Endothelial cell of umbilical vein (primary cell): ENCODE results near the gene DIAPH2. TPM values are rescaled to one million over a fixed set of nuclear protein-coding genes. Genes with fewer than 3 reads are reported as not detected.

Experiments used
- BruUV-seq: library from RNA; stranded (reverse); fragments of 400-500 nt; replicated peaks from 2 replicates; lab custom pipeline; 2021; lab: Mats Ljungman, UMichigan
- CTCF ChIA-PET: fragments of 300-600, 350-600 bp; sonication (Branson Sonifier 250); formaldehyde crosslinking; loops from one replicate; lab custom pipeline; 2021; ENCODE audit warnings: antibody characterized with exemption, inconsistent platforms; lab: Charles Lee
- POLR2A ChIA-PET: fragments of 300-600, 350-600 bp; sonication (Branson Sonifier 250); formaldehyde crosslinking; loops from one replicate; lab custom pipeline; 2021; ENCODE audit warnings: antibody characterized with exemption, inconsistent platforms; lab: Charles Lee
- DNase-seq: peaks from one replicate; pipeline ENCODE4 v3.0.0-alpha.2; 2011; ENCODE audit warnings: low read depth, low spot score
- FAIRE-seq: peaks from 2 replicates; lab custom pipeline; 2011; peaks lifted over from hg19 to GRCh38; lab: Jason Lieb, UNC
- H2AFZ ChIP-seq: 2 replicates; pipeline ENCODE4 v1.6.0; 2012; ENCODE audit warnings: low read depth, low read length, control low read depth, inconsistent platforms
- H3K27ac ChIP-seq: 2 replicates; pipeline ENCODE4 v1.5.1; 2011; ENCODE audit warnings: low read depth, mild to moderate bottlenecking, control low read depth, low read length, moderate library complexity; ENCODE audit not compliant: insufficient read depth
- H3K27me3 ChIP-seq, 2 experiments: 2 replicates each; pipeline versions ENCODE4 v1.6.0 to v1.6.1; 2011; ENCODE audit warnings: low read length in 2 of 2, mixed read lengths in 1 of 2; ENCODE audit not compliant: control insufficient read depth in 2 of 2, insufficient read depth in 2 of 2
- H3K36me3 ChIP-seq, 2 experiments: 2 replicates in 1 of 2; 3 replicates in 1 of 2; pipeline ENCODE4 v1.5.1; 2011; ENCODE audit warnings: low read length in 2 of 2, mild to moderate bottlenecking in 1 of 2, moderate library complexity in 1 of 2; ENCODE audit not compliant: control insufficient read depth in 2 of 2, insufficient read depth in 2 of 2; ENCODE audit errors: extremely low read depth in 1 of 2
- H3K4me1 ChIP-seq: 3 replicates; pipeline ENCODE4 v1.5.1; 2011; ENCODE audit warnings: mild to moderate bottlenecking, low read length; ENCODE audit not compliant: control insufficient read depth, insufficient read depth; ENCODE audit errors: extremely low read depth
- H3K4me2 ChIP-seq: 2 replicates; pipeline ENCODE4 v1.6.1; 2011; ENCODE audit warnings: low read length, control low read depth, mixed read lengths; ENCODE audit not compliant: insufficient read depth
- H3K4me3 ChIP-seq, 3 experiments: fragments of 200-600 bp in 1 of 3; sonication (generic), shearing (Covaris generic) in 1 of 3; replicated peaks in 1 of 3; 2 replicates each; pipeline ENCODE4 v1.5.1; 2011 to 2016; ENCODE audit warnings: control low read depth in 3 of 3, low read length in 3 of 3, mild to moderate bottlenecking in 2 of 3, inconsistent platforms in 1 of 3, low read depth in 1 of 3, moderate library complexity in 1 of 3; ENCODE audit not compliant: insufficient read depth in 1 of 3
- H3K79me2 ChIP-seq: 2 replicates; pipeline ENCODE4 v1.6.0; 2012; ENCODE audit warnings: low read length, inconsistent platforms; ENCODE audit not compliant: control insufficient read depth, insufficient read depth
- H3K9ac ChIP-seq: replicated peaks from 2 replicates; pipeline ENCODE3; 2011; ENCODE audit warnings: low read length, control low read depth; ENCODE audit not compliant: insufficient read depth; ENCODE audit errors: extremely low read depth
- H3K9me1 ChIP-seq: replicated peaks from 3 replicates; pipeline ENCODE4 v1.6.0; 2011; ENCODE audit warnings: mild to moderate bottlenecking, low read length; ENCODE audit not compliant: control insufficient read depth, insufficient read depth; ENCODE audit errors: extremely low read depth
- H3K9me3 ChIP-seq: replicated peaks from 2 replicates; pipeline ENCODE4 v1.5.1; 2012; ENCODE audit warnings: low read length, inconsistent platforms; ENCODE audit not compliant: control insufficient read depth, insufficient read depth
- H4K20me1 ChIP-seq: replicated peaks from 2 replicates; pipeline ENCODE3; 2011; ENCODE audit warnings: mild to moderate bottlenecking, low read length; ENCODE audit not compliant: control insufficient read depth, insufficient read depth; ENCODE audit errors: extremely low read depth
- EZH2 ChIP-seq: IDR thresholded peaks from 2 replicates; pipeline ENCODE4 v1.6.1; 2012; ENCODE audit warnings: borderline replicate concordance, low read depth, mild to moderate bottlenecking, moderate library complexity, low read length, inconsistent platforms; ENCODE audit not compliant: severe bottlenecking
- FOS ChIP-seq: IDR thresholded peaks from 2 replicates; pipeline ENCODE4 v1.6.1; 2011; ENCODE audit warnings: mild to moderate bottlenecking, low read length, moderate library complexity, borderline replicate concordance; ENCODE audit not compliant: insufficient read depth
- GATA2 ChIP-seq: IDR thresholded peaks from 2 replicates; pipeline ENCODE4 v1.7.0; 2011; ENCODE audit warnings: low read depth, mild to moderate bottlenecking, moderate library complexity, mixed read lengths, low read length; ENCODE audit not compliant: insufficient read length, insufficient read depth
- JUN ChIP-seq: IDR thresholded peaks from 2 replicates; pipeline ENCODE4 v1.6.1; 2011; ENCODE audit warnings: borderline replicate concordance, low read depth; ENCODE audit not compliant: insufficient read length, insufficient read depth
- MYC ChIP-seq: IDR thresholded peaks from one replicate; pipeline ENCODE4 v1.6.1; 2011; ENCODE audit warnings: mild to moderate bottlenecking, low read depth, low read length
- POLR2A ChIP-seq: IDR thresholded peaks from 2 replicates; pipeline ENCODE4 v1.6.1; 2012; ENCODE audit warnings: low read depth, mild to moderate bottlenecking, control low read depth, low read length
- POLR2AphosphoS5 ChIP-seq: IDR thresholded peaks from 2 replicates; pipeline ENCODE4 v1.6.1; 2012; ENCODE audit warnings: low read depth, mild to moderate bottlenecking, control low read depth, low read length, moderate library complexity; ENCODE audit not compliant: insufficient read depth
- dilution Hi-C: fragments of 300-500 bp; cut with MboI; formaldehyde crosslinking; loops from one replicate; pipeline ENCODE4 v1.15.0; 2019; ENCODE audit warnings: low sequenced_read_pairs; ENCODE audit not compliant: extremely low pct_ligation_motif_present
- intact Hi-C: fragments of 100-400 bp; cut with micrococcal nuclease; formaldehyde crosslinking; loops from one replicate; pipeline ENCODE4 v1.10.0; 2022
- polyA plus RNA-seq, 4 experiments: library from polyadenylated mRNA; depleted of rRNA in 3 of 4; stranded (reverse) in 3 of 4; unstranded in 1 of 4; fragments of >200 nt; gene quantifications; 2 replicates each; pipeline versions ENCODE4 v1.2.1 to v1.2.3, GENCODE V29; 2011 to 2012; ENCODE audit warnings: missing spikeins in 1 of 4
- total RNA-seq: library from RNA; stranded (reverse); gene quantifications from 2 replicates; pipeline ENCODE4 v1.2.3, GENCODE V29; 2021
- TF ChIP-seq, protein P1 (sequence below): IDR thresholded peaks from 2 replicates; pipeline ENCODE4 v1.6.1; 2011; ENCODE audit not compliant: insufficient read depth, insufficient read length
- TF ChIP-seq, protein P2 (sequence below), 2 donors: IDR thresholded peaks; 1 replicate in 1 of 2; 2 replicates in 1 of 2; pipeline ENCODE4 v1.5.1; 2011; ENCODE audit warnings: low read length in 2 of 2, mild to moderate bottlenecking in 2 of 2, moderate library complexity in 2 of 2, control low read depth in 1 of 2, inconsistent platforms in 1 of 2, low read depth in 1 of 2; ENCODE audit not compliant: insufficient read depth in 1 of 2; ENCODE audit errors: extremely low read depth in 1 of 2

The DIAPH2 gene
- total and polyA plus RNA-seq, 2 donors (not counting 3 experiments of a cell fraction or from before 2014, with no cell fraction given) = 3.0 to 30.0 TPM

DNA sequence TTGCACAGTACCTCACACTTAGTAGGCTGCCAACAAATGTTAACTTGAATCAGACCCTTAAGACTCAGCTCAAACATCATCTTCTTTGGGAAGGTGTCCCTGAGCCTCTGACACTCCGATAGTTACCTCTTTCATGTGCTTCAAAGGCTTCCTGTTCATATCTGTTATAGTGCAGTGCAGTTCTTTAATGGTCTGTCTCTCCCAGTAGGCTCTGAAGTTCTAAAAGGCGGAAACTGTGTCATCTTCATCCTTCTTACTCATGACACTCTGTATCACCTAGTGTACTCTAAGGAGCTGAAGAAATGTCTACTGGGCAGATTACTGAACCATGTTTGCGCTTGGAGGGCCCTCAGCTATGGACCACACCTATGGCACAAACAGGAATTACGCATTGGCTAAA is 2.1 kb upstream of the DIAPH2 start:
- DNase-seq (no peak), FAIRE-seq (no peak)
- Histone ChIP-seq H3K9me1 (no peaks in the 10 kb centered on the region), H2AFZ (no peak overlapping the region), H3K27ac (no peak overlapping the region), H3K79me2 (peaks cover 23% of the 10 kb centered on the region), H3K4me2 (no peak overlapping the region), H3K4me3 (no peak overlapping the region), H3K27me3 (no peaks in the 10 kb centered on the region), H3K9me3 (no peaks in the 10 kb centered on the region), H4K20me1 (no peaks in the 10 kb centered on the region), H3K36me3 (no peaks in the 10 kb centered on the region), H3K9ac (no peak overlapping the region), H3K4me1 (peaks cover 11% of the 10 kb centered on the region)
- TF ChIP-seq POLR2A (no peak), GATA2 (no peak), JUN (no peak), EZH2 (no peak)
- TF ChIP-seq, protein P1, sequence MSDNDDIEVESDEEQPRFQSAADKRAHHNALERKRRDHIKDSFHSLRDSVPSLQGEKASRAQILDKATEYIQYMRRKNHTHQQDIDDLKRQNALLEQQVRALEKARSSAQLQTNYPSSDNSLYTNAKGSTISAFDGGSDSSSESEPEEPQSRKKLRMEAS = no peak
- dilution Hi-C loops = no loop called here
- ChIA-PET CTCF (no interaction called here), POLR2A (no interaction called here)
- intact Hi-C loops = no loop called here
- no TSS peak for BruUV-seq

DNA sequence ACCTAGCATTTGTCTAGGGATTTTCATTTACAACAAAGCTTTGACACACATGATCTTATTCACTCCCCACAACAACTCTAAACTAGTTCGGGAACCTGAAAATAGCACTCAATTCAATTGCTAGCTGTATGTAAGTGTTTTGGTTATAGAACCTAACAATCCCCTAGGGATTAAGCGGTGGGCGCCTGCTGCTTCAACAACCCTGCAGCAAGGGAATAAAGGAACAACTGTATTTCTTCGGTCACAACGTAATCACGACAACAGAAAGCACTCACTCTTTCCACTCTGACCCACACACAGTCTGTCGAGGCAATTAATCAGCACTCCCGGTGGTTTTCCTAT is 674 bp upstream of the DIAPH2 start:
- intact Hi-C loops (loop anchor here (1.0 to 2.0 kb wide), 2 partner anchors 249 to 311 kb away; no protein-coding TSS in a partner anchor), dilution Hi-C loops (no loop called here)
- BruUV-seq = no TSS peak
- Histone ChIP-seq H3K36me3 (no peaks in the 10 kb centered on the region), H3K4me1 (peaks cover 11% of the 10 kb centered on the region), H3K9me3 (no peaks in the 10 kb centered on the region), H3K4me3 (peak overlapping the region in 2 of 3 experiments; percentile 76 to 92), H4K20me1 (no peaks in the 10 kb centered on the region), H3K4me2 (peak overlapping the region; percentile 72), H3K79me2 (peaks cover 34% of the 10 kb centered on the region), H2AFZ (peak overlapping the region; percentile 60), H3K9ac (peak overlapping the region; percentile 95), H3K27ac (peak overlapping the region; percentile 68), H3K27me3 (no peaks in the 10 kb centered on the region), H3K9me1 (no peaks in the 10 kb centered on the region)
- DNase-seq = no peak
- TF ChIP-seq FOS (no peak), MYC (no peak), GATA2 (no peak), EZH2 (no peak), POLR2AphosphoS5 (no peak), POLR2A (no peak), JUN (no peak)
- TF ChIP-seq, protein P1 = no peak
- TF ChIP-seq, protein P2, sequence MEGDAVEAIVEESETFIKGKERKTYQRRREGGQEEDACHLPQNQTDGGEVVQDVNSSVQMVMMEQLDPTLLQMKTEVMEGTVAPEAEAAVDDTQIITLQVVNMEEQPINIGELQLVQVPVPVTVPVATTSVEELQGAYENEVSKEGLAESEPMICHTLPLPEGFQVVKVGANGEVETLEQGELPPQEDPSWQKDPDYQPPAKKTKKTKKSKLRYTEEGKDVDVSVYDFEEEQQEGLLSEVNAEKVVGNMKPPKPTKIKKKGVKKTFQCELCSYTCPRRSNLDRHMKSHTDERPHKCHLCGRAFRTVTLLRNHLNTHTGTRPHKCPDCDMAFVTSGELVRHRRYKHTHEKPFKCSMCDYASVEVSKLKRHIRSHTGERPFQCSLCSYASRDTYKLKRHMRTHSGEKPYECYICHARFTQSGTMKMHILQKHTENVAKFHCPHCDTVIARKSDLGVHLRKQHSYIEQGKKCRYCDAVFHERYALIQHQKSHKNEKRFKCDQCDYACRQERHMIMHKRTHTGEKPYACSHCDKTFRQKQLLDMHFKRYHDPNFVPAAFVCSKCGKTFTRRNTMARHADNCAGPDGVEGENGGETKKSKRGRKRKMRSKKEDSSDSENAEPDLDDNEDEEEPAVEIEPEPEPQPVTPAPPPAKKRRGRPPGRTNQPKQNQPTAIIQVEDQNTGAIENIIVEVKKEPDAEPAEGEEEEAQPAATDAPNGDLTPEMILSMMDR (IDR thresholded peaks at IDR 0.05; ENCODE audit: extremely low read depth in 1 of 2, insufficient read depth in 1 of 2, low read depth in 1 of 2, low read length in 2 of 2) = no peak
- no peak for FAIRE-seq
- CTCF ChIA-PET = interaction anchor here (0.6 to 1.5 kb wide), 4 partner anchors 11 to 501 kb away, joined by 3 to 4 read pairs (median 3); no protein-coding TSS in a partner anchor
- POLR2A ChIA-PET = no interaction called here
